ENCODE data around the gene HEXA.

DNA sequence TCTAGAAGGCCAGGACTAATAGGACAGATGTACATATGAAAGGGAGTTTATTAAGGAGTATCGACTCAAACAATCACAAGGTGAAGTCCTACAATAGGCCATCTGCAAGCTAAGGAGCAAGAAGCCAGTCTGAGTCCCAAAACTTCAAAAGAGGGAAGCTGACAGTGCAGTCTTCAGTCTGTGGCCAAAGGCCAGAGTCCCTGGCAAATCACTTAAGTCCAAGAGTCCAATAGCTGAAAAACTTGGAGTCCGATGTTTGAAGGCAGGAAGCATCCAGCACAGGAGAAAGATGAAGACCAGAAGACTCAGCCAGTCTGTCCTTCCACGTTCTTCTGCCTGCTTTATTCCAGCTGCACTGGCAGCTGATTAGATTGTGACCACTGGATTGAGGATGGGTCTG is 44.8 kb downstream of the HEXA start:
- TF ChIP-seq EZH2 (IDR thresholded peaks at IDR 0.05; ENCODE audit: borderline replicate concordance, insufficient read depth, low read length, poor library complexity, severe bottlenecking) (no peak), TAF1 (IDR thresholded peaks at IDR 0.05; ENCODE audit: low read depth) (no peak), EP300 (conservative IDR thresholded peaks at IDR 0.05; ENCODE audit: poor library complexity, severe bottlenecking) (no peak), RAD21 (conservative IDR thresholded peaks at IDR 0.05) (no peak), SMC3 (conservative IDR thresholded peaks at IDR 0.05; ENCODE audit: poor library complexity) (no peak), POLR2AphosphoS5 (IDR thresholded peaks at IDR 0.05) (no peak)
- TF ChIP-seq, protein P1, sequence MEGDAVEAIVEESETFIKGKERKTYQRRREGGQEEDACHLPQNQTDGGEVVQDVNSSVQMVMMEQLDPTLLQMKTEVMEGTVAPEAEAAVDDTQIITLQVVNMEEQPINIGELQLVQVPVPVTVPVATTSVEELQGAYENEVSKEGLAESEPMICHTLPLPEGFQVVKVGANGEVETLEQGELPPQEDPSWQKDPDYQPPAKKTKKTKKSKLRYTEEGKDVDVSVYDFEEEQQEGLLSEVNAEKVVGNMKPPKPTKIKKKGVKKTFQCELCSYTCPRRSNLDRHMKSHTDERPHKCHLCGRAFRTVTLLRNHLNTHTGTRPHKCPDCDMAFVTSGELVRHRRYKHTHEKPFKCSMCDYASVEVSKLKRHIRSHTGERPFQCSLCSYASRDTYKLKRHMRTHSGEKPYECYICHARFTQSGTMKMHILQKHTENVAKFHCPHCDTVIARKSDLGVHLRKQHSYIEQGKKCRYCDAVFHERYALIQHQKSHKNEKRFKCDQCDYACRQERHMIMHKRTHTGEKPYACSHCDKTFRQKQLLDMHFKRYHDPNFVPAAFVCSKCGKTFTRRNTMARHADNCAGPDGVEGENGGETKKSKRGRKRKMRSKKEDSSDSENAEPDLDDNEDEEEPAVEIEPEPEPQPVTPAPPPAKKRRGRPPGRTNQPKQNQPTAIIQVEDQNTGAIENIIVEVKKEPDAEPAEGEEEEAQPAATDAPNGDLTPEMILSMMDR (IDR thresholded peaks at IDR 0.05; ENCODE audit: poor library complexity, severe bottlenecking), result no peak
- TF ChIP-seq, protein P2, sequence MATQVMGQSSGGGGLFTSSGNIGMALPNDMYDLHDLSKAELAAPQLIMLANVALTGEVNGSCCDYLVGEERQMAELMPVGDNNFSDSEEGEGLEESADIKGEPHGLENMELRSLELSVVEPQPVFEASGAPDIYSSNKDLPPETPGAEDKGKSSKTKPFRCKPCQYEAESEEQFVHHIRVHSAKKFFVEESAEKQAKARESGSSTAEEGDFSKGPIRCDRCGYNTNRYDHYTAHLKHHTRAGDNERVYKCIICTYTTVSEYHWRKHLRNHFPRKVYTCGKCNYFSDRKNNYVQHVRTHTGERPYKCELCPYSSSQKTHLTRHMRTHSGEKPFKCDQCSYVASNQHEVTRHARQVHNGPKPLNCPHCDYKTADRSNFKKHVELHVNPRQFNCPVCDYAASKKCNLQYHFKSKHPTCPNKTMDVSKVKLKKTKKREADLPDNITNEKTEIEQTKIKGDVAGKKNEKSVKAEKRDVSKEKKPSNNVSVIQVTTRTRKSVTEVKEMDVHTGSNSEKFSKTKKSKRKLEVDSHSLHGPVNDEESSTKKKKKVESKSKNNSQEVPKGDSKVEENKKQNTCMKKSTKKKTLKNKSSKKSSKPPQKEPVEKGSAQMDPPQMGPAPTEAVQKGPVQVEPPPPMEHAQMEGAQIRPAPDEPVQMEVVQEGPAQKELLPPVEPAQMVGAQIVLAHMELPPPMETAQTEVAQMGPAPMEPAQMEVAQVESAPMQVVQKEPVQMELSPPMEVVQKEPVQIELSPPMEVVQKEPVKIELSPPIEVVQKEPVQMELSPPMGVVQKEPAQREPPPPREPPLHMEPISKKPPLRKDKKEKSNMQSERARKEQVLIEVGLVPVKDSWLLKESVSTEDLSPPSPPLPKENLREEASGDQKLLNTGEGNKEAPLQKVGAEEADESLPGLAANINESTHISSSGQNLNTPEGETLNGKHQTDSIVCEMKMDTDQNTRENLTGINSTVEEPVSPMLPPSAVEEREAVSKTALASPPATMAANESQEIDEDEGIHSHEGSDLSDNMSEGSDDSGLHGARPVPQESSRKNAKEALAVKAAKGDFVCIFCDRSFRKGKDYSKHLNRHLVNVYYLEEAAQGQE (IDR thresholded peaks at IDR 0.05; ENCODE audit: borderline replicate concordance), result no peak

All from neural cell (in vitro differentiated cells).